GM18517 (cell line): Measurements from ENCODE around the gene HSPA9.
"Not testable (repeated sequence)": the region's sequence is repeated elsewhere in the genome, so short reads cannot be mapped to it uniquely, and the experiment has no call there.

Source experiments
- ATAC-seq: cut with Tn5 transposase; IDR thresholded peaks from one replicate; pipeline ENCODE4 v1.9.1; 2021; ENCODE audit warnings: mild to moderate bottlenecking, moderate library complexity; ENCODE audit not compliant: unreplicated experiment

HSPA9 gene

DNA sequence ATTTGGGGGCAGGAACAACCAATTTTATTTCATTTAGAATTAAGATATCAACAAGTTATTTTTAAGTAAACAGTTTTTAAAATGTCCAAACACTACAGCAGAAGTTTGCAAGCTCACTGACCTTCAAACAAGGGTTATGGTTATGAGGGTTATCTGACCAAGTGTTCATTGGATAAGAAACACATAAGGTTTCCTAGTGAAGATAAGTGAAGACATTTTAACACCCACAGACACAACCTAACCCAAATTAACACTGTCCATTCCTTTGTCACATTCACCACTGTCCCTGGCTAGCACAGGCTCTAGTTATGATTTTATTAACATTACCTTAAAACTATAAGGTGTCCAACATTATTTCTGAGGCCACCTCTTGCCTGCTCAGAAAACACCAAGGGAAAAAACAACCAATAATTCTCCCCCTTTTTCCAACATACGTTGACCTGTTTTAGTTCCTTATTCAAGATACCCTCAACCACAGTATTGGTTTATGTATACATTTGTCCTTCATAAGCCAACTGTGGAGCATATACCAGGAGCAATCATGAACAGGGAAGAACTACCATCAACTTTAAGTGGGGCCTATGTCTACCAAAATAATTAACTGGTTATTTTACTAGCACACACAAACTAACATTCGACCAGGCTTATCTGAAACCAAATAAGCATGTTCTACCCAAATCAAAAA is 36.1 kb downstream of the HSPA9 start:
- ATAC-seq: no peak

DNA sequence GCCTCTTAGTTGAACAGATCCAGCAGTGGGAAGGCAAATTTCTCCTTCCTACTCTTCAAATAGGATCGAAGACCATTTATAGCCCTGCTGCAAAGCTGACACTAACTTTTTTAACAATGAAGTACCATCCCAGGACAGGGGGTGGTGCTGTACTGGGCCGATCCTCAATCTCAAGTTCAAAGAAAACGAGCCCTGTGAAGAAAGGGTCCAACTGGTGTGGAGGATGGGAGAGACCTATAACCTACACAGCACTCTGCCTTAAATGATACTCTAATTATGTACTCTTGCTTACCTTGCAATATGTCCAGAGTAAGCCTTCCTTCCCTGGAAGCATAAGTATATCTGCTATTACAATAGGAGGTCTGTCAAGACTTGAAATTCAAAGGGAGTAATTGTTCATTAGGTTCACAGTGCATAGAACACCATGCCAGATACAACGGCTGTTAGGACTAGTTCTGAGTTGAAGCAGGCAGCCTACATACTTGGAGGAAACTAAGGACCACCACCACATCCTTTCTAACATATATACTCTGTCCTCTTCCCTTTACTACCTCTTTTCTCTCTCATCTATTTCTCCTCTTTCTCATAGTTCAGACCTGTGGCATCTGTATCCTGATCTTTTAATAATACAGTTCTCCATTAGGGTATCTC is 38.4 kb downstream of the HSPA9 start:
- ATAC-seq: no peak

DNA sequence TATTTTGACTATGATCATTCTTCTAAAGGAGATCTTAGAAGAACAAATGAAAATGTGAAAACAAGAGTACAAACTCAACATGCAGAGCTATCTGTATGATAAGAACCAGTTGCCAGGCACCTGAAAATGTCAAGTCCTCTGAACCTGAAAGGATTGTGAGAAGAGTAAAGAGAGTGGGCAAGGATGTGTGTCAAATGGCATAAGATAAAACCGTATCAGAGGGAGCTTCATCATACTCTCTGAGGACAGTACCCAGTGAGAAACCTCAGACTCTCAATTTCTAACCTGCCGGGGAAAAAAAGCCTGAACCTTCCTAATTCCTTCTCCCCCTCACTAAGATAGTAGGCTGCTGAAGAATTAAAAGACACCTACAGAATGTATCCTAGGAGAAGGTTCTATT is 39.0 kb downstream of the HSPA9 start:
- no peak for ATAC-seq

DNA sequence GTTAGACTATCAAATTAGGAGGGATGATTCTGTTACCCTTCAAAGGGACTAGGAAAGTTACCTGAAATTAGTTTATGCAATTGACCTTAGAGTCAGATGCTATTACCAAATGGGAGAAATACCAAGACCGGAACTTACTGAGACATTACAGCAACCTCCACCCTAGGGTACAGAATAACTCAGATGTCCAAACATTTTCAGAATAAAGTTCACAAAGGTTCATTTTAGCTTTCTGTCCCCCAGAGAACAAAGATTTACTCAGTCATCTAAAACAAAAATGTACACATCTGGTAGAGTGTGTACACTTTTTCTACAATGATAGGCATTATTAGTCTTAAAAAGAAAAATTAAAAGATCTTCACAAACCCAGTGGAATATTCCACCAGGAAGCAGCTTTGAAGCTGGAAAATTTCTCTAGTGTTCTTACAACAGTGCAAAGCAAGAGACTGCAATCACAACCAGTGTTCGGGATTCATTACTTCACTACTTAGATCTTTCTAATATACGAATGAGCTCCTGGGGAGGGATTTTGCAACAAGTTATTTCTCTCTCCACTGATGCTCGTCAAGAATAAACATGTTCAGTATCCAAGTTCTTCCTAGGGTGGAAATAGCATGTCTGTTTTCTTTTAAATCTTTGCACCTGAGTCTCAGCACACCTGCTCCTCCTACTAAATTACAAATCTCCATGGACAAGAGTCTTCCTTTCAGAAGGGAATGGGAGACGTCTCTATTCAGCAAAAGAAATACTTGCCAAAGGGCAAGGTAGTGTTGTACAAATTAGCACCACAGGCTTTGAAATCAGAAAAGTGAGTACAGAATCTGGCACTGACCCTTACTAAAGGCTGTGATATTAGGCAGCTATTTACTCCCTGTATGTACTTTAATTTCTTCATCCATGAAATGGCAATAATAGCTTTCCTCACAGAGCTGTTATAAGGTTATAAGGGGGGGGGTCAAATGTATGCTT is 40.9 kb downstream of the HSPA9 start:
- no peak for ATAC-seq

DNA sequence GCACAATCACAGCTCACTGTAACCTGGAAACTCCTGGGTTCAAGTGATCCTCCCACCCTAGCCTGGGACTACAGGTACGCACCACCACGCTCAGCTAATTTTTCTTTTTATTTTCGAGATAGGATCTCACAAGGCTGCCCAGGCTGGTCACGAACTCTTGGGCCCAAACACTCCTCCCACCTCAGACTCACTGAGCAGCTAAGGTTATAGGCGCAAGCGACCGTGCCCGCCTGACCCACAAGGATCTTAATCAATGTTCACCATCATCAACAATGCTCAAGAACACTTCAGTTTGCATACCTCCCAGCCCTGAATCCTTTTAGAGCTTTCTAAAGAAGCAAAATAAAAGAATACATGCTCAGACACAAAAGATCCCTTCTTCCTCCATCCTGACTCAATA is 45.4 kb downstream of the HSPA9 start:
- ATAC-seq: no peak

DNA sequence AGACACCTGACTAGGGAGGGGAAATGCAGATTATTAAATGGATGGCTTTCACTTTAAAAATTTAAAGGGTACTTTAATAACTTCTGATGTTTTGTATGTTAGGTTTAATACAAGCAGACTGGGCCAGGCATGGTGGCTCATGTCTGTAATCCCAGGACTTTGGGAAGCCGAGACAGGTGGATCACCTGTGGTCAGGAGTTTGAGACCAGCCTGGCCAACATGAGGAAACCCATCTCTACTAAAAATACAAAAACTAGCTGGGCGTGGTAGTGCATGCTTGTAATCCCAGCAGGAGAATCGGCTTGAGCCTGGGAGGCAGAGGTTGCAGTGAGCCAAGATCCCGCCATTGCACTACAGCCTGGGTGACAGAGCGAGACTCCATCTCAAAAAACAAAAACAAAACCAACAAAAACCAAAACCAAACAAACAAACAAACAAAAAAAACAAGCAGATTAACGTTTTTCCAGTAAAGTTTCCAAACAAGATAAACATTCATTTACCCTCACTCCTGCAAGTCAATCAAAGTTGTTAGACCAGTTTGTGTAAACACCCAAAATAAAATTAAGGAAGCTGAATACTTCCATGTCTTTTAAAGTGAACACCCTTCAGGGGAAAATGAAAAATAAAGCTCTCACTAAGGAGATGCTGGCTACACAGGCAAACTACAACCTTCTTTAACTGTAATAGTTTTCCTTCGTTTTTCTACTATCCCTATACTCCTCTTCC is 46.3 kb downstream of the HSPA9 start:
- no peak for ATAC-seq

DNA sequence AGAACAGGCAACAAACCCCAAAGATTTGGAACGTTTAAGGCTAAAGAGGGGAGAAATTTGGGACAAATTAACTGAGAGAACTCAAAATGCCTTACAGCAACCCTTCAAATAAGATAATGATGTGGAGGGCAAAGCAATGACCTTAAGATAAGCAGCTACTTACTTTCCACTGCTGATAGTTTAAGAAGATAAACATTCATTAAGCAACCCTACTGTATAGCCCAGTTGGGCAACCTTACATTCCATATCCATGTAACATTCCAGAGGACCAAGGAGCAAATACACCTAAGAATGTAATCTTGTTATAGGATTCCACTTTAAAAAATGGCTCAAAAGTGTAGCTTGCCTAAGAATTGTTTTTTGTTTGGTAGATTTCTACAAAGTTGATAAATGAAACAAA is 47.0 kb downstream of the HSPA9 start:
- no peak for ATAC-seq

DNA sequence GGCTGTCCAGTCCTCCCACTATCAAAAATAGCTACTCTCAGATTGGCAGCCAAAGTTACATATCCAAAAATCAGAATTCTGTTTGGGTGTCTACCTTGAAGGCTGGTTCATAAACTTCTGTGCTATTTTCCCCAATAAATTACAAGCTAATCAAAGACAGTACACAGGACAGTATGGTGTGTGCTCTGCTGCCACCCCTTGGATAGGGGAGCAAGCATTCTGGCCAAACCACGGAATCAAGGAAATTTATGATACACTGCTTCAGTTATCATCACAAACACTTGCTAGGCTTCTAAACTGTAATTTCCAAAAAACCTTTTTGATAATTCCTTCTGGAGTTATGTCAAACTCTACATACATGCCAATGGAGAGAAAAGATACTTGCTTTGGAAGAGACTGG is 48.0 kb downstream of the HSPA9 start:
- no peak for ATAC-seq

DNA sequence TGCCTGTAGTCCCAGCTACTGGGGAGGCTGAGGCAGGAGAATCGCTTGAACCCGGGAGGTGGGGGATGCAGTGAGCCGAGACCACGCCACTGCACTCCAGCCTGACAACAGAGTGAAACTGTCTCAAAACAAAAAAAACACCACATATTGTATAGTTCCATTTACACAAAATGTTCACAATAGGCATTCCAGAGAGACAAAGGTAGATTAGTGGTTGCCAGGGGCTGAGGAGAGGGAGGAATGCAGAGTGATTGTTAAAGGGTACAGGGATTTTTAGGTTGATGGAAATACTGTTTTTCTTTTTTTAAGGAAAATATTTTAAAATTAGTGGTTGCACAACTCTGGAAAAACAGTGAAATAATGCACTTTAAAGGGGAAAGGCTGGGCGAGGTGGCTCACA is 51.8 kb downstream of the HSPA9 start:
- no peak for ATAC-seq

DNA sequence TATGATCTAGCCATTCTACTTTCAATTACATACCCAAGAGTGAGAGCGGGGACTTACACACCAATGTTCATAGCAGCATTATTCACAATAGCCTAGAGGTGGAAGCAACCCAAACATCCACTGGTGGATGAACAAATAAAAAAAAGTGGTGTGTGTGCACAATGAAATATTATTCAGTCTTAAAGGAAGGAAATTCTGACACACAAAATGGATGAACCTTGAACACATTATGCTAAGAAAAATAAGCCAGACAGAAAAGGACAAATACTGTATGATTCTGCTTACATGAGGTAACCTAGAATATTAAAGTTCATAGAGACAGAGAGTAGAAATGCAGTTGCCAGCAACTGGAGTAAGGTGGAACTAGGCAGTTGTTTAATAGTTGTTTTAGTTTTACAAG is 54.2 kb downstream of the HSPA9 start:
- no peak for ATAC-seq

DNA sequence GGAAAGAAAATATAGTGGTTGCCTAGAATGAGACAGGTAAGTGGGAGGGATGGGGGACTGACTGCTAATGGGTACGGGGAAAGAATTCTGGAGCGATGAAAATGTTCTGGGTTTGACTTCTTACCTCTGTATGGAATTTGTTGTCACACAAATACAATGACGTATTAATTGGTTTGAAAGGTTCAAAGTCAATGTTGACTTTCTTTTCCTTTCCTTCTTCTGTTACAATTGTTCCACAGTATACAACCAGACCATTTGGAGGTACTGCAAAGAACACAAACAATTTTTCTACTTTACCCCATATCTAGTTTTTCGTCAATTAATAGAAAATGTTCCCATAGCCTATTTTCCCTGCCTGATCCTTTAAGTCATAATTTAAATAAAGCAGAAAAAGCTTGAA is 57.8 kb downstream of the HSPA9 start:
- ATAC-seq: no peak

DNA sequence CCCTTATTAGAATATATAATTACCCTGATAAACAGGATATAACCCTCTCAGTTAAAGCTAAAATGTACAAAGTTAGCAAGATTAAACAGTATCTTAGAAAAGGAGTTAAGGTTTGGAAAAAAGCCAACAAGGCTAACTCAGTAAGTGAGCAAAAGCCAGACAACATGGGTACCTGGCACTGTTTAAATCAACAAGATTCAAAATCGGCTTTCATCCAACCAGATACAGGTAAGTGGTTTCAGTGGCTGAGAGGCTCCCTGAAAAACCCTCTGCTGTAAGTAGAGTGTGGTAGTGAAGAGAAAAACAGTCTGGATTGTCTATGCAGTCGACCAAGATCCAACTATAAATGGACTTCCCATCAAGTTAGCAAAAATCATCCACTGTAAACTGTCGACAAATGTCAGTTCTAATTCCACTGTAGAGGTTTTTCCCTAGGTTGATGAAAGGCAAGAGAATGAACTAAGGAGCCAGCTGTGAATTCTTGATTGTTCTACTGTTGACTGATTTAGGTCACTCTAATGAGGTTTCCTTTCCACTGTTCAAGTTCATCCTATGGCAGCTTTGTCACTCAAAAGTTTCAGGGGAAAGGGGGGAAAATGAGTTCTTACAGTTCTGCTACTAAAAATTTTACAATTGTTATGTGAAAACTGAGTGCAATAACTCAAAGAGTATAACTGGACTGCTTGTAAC is 59.5 kb downstream of the HSPA9 start:
- no peak for ATAC-seq

DNA sequence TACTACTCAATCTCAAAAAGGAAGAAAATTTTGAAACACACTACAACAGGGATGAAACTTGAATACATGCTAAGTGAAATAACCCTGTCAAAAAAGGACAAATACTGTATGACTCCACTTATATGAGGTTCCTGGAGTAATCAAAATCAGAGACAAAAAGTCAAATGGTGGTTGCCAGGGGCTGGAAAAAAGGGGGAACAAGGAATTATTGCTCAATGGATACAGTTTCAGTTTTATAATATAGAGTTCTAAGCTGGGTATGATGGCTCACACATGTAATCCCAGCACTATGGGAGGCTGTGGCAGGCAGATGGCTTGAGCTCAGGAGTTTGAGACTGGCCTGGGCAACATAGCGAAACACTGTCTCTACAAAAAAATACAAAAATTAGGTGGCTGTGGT is 61.2 kb downstream of the HSPA9 start:
- ATAC-seq: no peak

DNA sequence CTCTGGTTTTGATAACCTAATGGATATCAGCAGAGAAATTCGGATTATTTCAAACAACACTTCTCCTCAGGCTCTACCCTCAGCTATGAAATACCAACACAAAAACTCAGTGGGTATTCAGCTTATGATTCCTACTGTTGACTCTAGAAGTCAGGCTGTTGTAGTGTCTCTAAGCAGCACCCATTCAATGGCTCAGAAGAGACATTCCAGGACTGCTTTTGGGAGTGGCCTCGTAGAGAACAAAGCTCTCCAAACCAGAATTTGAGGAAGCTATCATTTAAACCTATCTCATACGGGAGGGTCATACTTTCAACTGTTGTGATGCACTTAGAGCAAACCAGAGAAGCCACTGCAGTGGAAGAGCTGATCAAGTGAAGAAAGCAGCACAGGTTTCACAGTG is 66.2 kb downstream of the HSPA9 start:
- no peak for ATAC-seq

DNA sequence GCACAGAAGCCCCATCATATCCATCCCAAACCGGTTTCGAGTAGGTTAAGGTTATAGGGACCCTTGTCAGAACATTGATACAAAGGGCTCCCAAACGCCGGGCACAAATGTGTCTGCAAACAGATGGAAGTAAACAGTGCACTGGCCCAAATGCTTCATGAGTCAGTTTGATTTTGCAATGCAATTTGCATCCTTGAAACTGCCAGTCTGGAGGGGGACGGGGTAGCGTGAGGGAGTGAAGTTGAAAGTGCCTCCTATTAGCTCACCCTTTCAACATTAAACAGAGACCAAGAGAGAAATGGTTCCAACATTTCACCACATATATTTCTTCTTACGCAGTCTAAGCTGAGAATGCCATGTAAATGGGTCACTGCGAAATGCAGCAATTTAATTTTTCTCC is 67.7 kb downstream of the HSPA9 start:
- not testable (repeated sequence) for ATAC-seq

DNA sequence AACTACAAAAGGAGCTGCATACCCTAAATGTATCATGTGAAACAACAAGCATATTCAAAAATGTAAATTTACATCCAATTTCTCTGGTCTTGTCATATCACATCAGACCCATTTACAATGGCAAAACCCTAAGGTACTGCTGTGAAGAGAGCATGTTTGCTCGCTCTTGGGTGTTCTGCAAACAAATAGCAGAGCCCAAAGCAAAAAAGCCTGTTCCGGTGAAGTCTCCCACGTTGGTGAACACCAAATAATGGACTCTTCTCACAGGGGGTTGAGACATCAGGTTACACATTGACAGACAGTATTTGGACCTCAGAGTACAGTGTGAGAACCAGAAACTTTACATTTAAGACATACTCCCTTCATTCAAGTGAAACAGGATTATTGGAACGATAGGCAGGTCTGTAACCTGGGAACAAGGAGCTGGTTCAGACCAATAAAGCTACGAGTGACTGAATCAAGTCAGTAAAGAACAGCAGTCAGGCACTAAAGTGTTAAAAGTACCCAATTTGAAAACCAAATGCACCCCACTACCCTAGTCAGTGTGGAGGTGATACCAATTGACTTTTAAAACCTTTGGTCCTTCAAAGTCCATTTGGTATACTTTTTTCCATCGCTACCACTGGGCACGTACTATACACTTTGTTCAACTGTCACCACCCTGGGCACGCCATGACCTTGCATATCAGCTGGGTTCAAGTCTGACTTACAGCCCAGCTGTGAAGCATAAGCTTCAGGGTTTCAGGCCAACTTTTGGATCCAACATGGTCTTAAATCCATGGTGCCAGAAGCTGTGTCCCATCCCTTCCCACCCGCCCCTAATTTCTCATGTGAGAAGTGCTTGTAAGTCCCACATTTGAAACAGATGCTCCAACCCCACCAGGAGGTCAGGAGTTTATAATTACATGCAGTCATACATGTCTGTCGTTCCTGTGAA is 68.6 kb downstream of the HSPA9 start:
- no peak for ATAC-seq

DNA sequence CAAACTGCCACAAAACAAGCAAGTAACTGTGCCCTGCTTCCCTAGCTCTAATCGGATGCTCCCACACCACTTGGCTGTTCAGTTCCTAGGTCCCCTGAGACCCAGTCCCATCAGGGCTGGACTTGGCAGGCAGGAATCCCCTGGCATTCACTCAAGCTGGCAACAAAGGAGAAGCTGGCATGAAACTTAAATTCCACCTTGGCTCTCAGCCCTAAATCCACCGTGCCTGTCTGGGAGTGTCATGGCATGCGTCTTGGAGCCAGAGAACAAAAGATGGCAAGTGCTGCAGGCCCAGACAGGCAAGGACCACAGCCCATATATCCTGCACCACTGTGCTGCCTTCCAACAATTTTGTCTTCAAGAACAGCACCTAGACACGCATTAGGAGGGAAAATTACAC is 70.4 kb downstream of the HSPA9 start:
- no peak for ATAC-seq
